Epithelial cell of proximal tubule (primary cell): ENCODE data around the gene SPACA4. TPM values are rescaled to one million over a fixed set of nuclear protein-coding genes. Genes with fewer than 3 reads are reported as not detected.
A peak's percentile ranks its signal among the peaks of the same experiment; 100 is the strongest.

ENCODE experiments used
- DNase-seq: peaks from one replicate; pipeline ENCODE4 v3.0.0-alpha.2; 2011; ENCODE audit warnings: low read depth
- H3K4me3 ChIP-seq: 2 replicates; pipeline ENCODE4 v1.5.1; 2011; ENCODE audit warnings: low read depth, mild to moderate bottlenecking, low read length
- CTCF ChIP-seq: conservative IDR thresholded peaks from 2 replicates; pipeline ENCODE4 v1.5.1; 2012; ENCODE audit warnings: low read depth, mild to moderate bottlenecking, low read length
- total RNA-seq: library from RNA; depleted of rRNA; stranded (reverse); fragments of >200 nt; gene quantifications from 2 replicates; pipeline ENCODE4 v1.2.3, GENCODE V29; 2015

Gene SPACA4
- total RNA-seq, 1 donor from 2014 or later = not detected

DNA sequence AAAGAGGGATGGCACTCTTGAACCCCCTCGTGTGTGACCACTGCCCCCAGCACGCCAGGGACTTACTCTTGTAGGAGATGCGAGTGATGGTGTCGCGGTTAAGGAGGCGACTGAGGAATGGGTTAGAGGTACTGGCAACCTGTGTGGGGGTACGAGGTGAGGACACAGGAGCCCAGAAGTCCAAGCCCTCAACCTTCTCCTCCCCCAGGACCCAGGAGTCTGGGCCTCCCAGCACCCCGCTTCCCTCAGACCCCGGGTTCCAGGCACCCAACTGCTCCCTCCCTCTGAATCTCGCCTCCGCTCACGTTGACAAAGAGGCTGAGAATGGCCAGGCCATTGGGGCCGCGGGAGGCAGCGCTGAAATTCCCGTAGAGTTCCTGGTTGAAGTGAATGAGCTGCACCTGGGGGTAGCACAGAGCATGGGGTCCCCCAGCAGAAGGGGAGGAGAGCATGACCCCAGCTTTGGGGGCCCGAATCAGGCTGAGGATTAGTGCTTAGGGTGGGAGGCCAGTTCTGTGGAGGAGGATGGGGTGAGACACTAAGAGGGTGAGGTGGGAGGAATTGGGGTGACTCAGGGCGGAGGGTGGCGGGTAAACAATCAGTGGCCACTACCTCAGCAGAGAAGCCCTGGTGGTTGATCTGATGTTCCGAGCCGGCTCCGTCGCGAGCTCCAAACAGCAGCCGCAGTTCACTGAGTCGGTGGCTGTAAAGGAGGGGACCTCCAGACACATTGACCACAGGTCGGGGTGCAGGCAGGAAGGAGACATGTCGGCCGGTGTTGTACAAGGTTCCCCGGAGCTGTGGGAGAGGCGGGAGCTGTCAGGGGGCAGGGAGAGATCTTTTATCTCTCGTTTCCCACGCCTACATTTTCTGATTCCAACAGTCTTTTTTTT, 33.2 kb downstream of the SPACA4 start:
- H3K4me3 ChIP-seq = no peak overlapping the region

DNA sequence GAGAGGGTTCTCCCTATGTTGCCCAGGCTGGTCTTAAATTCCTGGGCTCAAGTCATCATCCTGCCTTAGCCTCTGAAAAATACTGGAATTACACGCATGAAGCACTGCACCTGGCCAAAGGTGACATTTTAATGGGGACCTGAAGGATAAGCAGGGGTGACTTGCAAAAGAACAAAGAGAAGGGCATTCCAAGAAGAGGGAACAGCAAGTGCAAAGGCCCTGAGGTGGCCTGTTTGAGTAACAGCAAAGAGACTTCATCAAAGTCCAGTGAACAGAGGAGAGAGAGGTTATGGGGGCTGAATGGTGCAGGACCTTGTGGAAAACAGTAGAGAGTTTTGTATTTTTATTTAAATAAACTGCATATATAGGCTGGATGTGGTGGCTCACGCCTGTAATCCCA, 35.3 kb downstream of the SPACA4 start:
- DNase-seq = no peak
- H3K4me3 ChIP-seq = no peak overlapping the region
- no peak for TF ChIP-seq CTCF

More for the DNA sequence above, 33.2 kb downstream of the SPACA4 start:
- DNase-seq = no peak
- no peak for TF ChIP-seq CTCF

DNA sequence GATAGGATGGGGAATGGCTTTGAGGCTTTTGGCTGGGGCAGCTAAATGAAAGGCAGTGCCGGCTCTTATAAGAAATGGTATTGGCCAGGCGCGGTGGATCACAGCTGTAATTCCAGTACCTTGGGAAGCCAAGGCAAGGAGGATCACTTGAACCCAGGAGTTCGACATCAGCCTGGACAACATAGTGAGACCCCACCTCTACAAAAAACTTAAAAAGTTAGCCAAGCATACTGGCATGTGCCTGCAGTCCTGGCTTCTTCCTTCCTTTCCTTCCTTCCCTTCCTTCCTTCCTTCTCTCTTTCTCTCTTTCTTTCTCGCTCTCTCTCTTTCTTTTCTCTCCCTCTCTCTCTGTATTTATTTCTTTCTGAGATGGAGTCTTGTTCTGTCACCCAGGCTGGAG, 36.3 kb downstream of the SPACA4 start:
- H3K4me3 ChIP-seq = no peak overlapping the region
- no peak for TF ChIP-seq CTCF
- no peak for DNase-seq

DNA sequence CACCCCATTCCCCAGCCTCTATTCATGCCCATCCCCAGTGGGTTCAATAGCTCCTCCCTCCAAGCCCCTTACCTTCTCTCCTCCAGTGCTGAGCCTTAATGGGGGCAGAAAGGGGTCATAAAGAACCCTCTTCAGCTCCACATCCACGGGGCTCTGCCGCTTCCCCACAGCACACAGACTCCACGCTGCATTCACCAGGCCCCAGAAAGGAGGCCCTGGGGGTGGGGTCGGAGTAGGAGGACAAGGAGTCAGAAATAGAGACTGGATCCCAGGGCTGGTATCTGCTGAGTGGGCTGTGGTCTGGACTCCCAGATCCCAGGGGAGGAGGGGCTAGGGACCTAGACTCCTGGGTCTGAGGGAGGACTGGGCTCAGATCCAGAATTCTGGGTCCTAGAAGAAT, 37.8 kb downstream of the SPACA4 start:
- no peak for DNase-seq
- no peak for TF ChIP-seq CTCF
- peak overlapping the region; percentile 75 for H3K4me3 ChIP-seq

GRCh38 chr19:48644839-48645619, 38.5 kb downstream of the SPACA4 start:
- peak overlapping the region; percentile 75 for H3K4me3 ChIP-seq
- TF ChIP-seq CTCF = no peak
- DNase-seq = no peak

- peak overlapping the region; percentile 75 for H3K4me3 ChIP-seq
- DNase-seq = no peak
- no peak for TF ChIP-seq CTCF
Observed at GRCh38 chr19:48645620-48646000, 39.1 kb downstream of the SPACA4 start.
